ENCODE data around the gene SAMD13.
A peak's percentile ranks its signal among the peaks of the same experiment; 100 is the strongest.

The SAMD13 gene

GRCh38 chr1:84365225-84366221 is 64.0 kb downstream of the SAMD13 start:
- ATAC-seq = peak; percentile 97
- Mint-ChIP-seq H3K27ac (peak overlapping the region; percentile 68), H3K4me1 (peaks cover 13% of the 10 kb centered on the region), H3K36me3 (ENCODE audit: low read depth) (no peaks in the 10 kb centered on the region), H3K9me3 (no peaks in the 10 kb centered on the region), H3K4me3 (no peak overlapping the region), H3K27me3 (peaks cover 2% of the 10 kb centered on the region)
- peak; percentile 42 for DNase-seq

GRCh38 chr1:84366786-84367185 is 65.3 kb downstream of the SAMD13 start:
- Mint-ChIP-seq H3K4me3 (no peak overlapping the region), H3K9me3 (no peaks in the 10 kb centered on the region), H3K27me3 (peaks cover 2% of the 10 kb centered on the region), H3K4me1 (peaks cover 13% of the 10 kb centered on the region), H3K27ac (no peak overlapping the region), H3K36me3 (ENCODE audit: low read depth) (no peaks in the 10 kb centered on the region)
- ATAC-seq = no peak
- DNase-seq = no peak

GRCh38 chr1:84367219-84367618 is 65.7 kb downstream of the SAMD13 start:
- H3K27me3 Mint-ChIP-seq = peaks cover 2% of the 10 kb centered on the region
- ATAC-seq (no peak), DNase-seq (no peak)
- no peak overlapping the region for H3K4me3 Mint-ChIP-seq
- H3K36me3 Mint-ChIP-seq (ENCODE audit: low read depth) = no peaks in the 10 kb centered on the region
- no peak overlapping the region for H3K27ac Mint-ChIP-seq
- peaks cover 13% of the 10 kb centered on the region for H3K4me1 Mint-ChIP-seq
- no peaks in the 10 kb centered on the region for H3K9me3 Mint-ChIP-seq

DNA sequence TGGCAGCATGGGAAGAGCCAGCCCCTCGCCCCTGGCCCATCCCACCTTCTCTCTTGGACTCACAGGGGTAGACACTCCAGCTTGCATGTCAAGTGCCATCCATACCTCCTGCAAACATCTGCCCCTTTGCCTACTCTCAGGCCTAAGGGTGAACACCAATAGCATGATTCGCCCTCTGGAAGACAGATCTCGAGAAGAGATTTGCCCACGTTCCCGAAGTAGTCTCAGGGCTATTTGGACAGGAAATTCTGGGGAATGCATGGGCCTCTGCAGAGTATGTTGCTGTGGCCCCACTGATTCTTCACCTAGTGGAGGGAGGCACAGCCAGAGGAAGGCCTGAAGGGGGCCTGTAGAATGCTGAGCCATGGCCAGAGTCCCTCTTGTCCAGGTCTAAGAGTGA is 66.9 kb downstream of the SAMD13 start:
- Mint-ChIP-seq H3K27me3 (no peaks in the 10 kb centered on the region), H3K9me3 (no peaks in the 10 kb centered on the region), H3K27ac (no peak overlapping the region)

DNA sequence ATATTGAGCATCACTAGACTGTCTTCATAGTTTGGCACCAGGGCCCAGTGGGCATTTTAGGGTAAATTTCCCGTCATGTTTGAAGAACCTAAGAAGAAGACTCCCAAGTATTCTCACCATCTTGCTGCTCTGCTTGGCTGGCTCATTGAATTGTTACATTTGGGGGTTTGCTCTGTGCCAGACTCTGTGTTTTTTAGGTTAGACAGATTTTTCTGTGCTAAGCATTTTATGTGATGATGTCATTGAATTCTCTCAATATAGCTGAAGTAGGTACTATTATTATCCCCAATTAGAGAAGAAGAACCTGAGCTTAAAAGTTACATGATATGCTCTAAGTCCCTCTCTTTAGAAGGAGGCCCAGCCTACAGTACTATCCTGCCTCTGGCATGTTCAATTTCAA is 68.8 kb downstream of the SAMD13 start:
- Mint-ChIP-seq H3K9me3 (no peaks in the 10 kb centered on the region), H3K4me1 (peaks cover 8% of the 10 kb centered on the region), H3K4me3 (no peak overlapping the region), H3K36me3 (ENCODE audit: low read depth) (no peaks in the 10 kb centered on the region), H3K27me3 (no peaks in the 10 kb centered on the region), H3K27ac (no peak overlapping the region)
- ATAC-seq (no peak), DNase-seq (no peak)

More for the DNA sequence above, 66.9 kb downstream of the SAMD13 start:
- Mint-ChIP-seq H3K4me1 (peaks cover 9% of the 10 kb centered on the region), H3K4me3 (no peak overlapping the region), H3K36me3 (ENCODE audit: low read depth) (no peaks in the 10 kb centered on the region)
- ATAC-seq (no peak), DNase-seq (no peak)

DNA sequence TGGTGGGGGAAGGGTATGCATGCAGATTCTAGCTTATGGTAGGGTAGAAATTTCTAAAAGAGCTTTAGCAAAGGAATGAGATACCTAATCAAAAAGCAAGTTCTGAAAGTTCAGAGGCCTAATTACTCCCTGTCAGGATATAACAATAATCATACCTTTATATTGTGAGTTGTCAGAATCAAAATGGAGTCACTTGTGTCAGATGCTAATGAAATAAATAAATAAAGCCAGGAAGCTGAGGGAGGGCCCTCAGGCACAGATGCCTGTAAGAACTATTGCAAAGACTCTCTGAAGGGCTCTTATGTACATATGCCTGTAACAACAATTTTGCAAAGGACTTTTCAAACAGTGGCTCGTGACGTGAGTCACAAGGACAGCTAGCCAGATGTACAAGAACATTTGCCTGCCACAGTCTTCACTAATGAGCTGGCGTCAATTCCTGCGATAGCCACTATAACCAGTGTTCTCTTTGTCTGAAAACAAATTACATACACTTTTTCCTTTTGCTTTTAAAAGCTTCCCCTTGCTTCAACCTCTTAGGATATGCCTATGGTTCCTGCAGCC is 69.4 kb downstream of the SAMD13 start:
- no peak for ATAC-seq
- Mint-ChIP-seq H3K27ac (no peak overlapping the region), H3K4me1 (peaks cover 1% of the 10 kb centered on the region), H3K36me3 (ENCODE audit: low read depth) (no peaks in the 10 kb centered on the region), H3K27me3 (no peaks in the 10 kb centered on the region), H3K9me3 (no peaks in the 10 kb centered on the region), H3K4me3 (no peak overlapping the region)
- DNase-seq = no peak

DNA sequence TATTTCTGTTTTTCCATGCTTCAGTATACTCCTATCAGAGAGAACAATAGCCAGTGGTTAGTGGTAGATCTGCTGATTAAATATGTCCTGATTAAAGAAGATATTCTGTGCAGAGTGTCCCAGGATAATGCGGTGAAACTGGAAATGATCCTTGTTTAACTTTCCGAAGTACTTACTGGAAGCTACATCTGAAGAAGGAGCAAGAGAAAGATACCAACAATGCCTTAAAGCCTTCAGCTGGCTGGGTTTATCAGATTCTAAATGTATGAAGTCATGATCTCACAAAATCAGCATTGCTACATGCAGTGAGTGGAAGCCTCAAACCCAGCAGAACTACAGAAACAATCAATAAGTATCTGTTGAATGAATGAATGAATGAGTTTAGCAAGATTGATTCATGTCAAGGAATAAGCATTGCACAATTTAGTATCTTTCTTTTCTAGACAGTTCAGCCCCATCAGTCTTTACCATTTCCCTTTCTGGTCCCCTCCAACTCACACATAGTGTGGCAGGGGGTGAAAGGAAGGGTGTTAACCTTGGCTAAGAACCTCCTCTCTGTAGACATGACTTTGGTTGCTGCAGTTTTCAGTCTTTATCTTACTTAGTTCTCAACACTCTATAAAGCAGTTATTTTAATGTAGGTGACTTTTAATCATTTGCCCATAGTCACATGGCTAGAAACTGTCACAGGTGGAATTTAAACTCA is 72.1 kb downstream of the SAMD13 start:
- Mint-ChIP-seq H3K4me3 (no peak overlapping the region), H3K4me1 (peaks cover 3% of the 10 kb centered on the region), H3K27ac (no peak overlapping the region), H3K9me3 (no peaks in the 10 kb centered on the region), H3K27me3 (no peaks in the 10 kb centered on the region), H3K36me3 (ENCODE audit: low read depth) (no peaks in the 10 kb centered on the region)
- DNase-seq (no peak), ATAC-seq (no peak)

- Mint-ChIP-seq H3K4me3 (no peak overlapping the region), H3K4me1 (peaks cover 3% of the 10 kb centered on the region), H3K36me3 (ENCODE audit: low read depth) (no peaks in the 10 kb centered on the region), H3K27me3 (no peaks in the 10 kb centered on the region), H3K27ac (no peak overlapping the region), H3K9me3 (no peaks in the 10 kb centered on the region)
- ATAC-seq = no peak
- no peak for DNase-seq
Observed at GRCh38 chr1:84374991-84375696, 73.6 kb downstream of the SAMD13 start.

GRCh38 chr1:84376000-84376910 is 74.7 kb downstream of the SAMD13 start:
- Mint-ChIP-seq H3K9me3 (no peaks in the 10 kb centered on the region), H3K27me3 (no peaks in the 10 kb centered on the region), H3K4me1 (peaks cover 3% of the 10 kb centered on the region), H3K4me3 (no peak overlapping the region), H3K36me3 (ENCODE audit: low read depth) (no peaks in the 10 kb centered on the region), H3K27ac (no peak overlapping the region)
- ATAC-seq (no peak), DNase-seq (no peak)

GRCh38 chr1:84377480-84378095 is 76.1 kb downstream of the SAMD13 start:
- Mint-ChIP-seq H3K27ac (no peak overlapping the region), H3K4me3 (no peak overlapping the region), H3K36me3 (ENCODE audit: low read depth) (no peaks in the 10 kb centered on the region), H3K4me1 (peaks cover 3% of the 10 kb centered on the region), H3K9me3 (no peaks in the 10 kb centered on the region), H3K27me3 (no peaks in the 10 kb centered on the region)
- DNase-seq (no peak), ATAC-seq (no peak)

DNA sequence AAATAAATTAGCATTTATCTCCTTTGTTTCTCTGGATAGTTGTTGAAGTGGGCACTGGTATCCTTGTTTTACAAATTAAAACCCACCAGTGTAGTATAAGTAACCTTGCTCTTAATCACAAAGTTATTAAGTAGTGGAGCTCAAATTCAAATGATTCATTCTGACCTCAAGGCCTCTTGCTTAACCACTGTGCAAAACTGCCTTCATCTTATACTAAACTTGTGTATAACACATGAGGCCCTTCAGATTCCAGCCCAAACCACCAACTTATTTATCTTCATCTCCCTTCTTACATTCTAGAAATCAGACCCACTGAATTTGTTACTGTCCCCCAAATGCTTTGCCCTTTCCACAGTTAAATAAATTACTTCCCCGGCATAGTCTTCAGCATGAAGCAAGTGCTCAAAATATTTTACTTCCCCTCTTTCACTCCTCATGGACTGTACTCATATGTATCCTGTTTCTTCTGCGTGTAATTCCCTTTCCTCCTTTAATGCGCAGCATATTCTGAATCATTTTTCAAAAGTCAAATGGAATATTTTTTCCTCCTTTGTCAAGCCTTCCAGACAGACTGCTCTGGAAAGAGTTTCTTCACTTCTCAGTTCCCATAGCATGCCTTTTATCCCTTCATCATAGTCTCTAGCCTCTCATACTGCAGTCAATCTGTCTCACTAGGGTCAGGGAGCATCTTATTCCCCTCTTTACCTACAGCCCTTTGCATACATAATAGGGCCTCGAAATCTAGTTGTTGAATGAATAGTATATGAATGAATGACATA is 77.8 kb downstream of the SAMD13 start:
- H3K4me3 Mint-ChIP-seq = no peak overlapping the region
- H3K4me1 Mint-ChIP-seq = peaks cover 3% of the 10 kb centered on the region
- no peaks in the 10 kb centered on the region for H3K9me3 Mint-ChIP-seq
- H3K27ac Mint-ChIP-seq = no peak overlapping the region
- no peaks in the 10 kb centered on the region for H3K36me3 Mint-ChIP-seq (ENCODE audit: low read depth)
- H3K27me3 Mint-ChIP-seq = no peaks in the 10 kb centered on the region
- ATAC-seq (no peak), DNase-seq (no peak)

GRCh38 chr1:84379917-84380180 is 78.3 kb downstream of the SAMD13 start:
- Mint-ChIP-seq H3K36me3 (ENCODE audit: low read depth) (no peaks in the 10 kb centered on the region), H3K27me3 (no peaks in the 10 kb centered on the region), H3K9me3 (no peaks in the 10 kb centered on the region), H3K4me1 (peaks cover 3% of the 10 kb centered on the region), H3K27ac (no peak overlapping the region), H3K4me3 (no peak overlapping the region)
- DNase-seq = no peak
- ATAC-seq = no peak

DNA sequence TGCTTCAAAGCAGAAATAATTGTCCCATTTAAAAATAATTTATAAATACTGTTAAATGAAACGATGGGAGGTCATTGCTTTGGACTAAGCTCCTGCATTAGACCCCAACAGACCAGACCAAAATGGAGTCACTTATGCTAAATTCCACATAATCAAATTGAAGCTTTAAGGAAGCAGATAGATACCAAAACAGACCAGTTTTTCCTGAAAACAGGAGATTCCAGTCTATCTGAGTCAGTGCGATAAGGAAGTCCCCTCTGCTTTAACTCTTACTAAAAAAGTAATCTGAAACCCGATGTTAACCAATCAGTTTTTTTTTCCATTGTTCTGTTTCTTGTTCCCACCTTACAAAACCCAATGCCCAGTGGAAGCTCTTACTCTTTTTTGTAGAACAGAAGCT is 80.6 kb downstream of the SAMD13 start:
- no peaks in the 10 kb centered on the region for H3K9me3 Mint-ChIP-seq
- DNase-seq (no peak), ATAC-seq (no peak)
- H3K4me3 Mint-ChIP-seq = no peak overlapping the region
- H3K27me3 Mint-ChIP-seq = no peaks in the 10 kb centered on the region
- no peaks in the 10 kb centered on the region for H3K36me3 Mint-ChIP-seq (ENCODE audit: low read depth)
- no peaks in the 10 kb centered on the region for H3K4me1 Mint-ChIP-seq
- no peak overlapping the region for H3K27ac Mint-ChIP-seq
